Measurements from ENCODE around the gene LATS1. TPM values are rescaled to one million over a fixed set of nuclear protein-coding genes. Genes with fewer than 3 reads are reported as not detected.

LATS1 gene
- total RNA-seq, 1 donor from 2014 or later = 5.5 TPM

DNA sequence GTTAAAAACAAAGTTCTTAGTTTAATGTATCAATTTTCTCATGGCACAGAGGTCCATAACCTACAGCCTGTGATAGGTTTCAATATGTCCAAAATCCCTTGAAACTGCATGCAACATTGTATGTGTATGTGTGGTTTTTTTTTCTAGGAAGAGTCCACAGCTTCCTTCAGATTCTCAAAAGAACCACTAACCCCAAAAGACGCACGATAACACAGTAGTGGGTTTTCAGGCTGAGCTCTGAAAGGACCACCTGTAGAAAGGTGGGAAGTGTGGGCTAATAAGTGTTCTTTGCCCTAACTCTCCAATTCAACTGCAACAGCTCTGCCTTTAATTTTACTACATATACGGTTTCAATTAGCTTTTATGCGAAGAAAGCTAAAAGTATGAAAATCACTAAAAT, 57.9 kb downstream of the LATS1 start:
- no peak for DNase-seq (ENCODE audit: low read depth in 2 of 2)

DNA sequence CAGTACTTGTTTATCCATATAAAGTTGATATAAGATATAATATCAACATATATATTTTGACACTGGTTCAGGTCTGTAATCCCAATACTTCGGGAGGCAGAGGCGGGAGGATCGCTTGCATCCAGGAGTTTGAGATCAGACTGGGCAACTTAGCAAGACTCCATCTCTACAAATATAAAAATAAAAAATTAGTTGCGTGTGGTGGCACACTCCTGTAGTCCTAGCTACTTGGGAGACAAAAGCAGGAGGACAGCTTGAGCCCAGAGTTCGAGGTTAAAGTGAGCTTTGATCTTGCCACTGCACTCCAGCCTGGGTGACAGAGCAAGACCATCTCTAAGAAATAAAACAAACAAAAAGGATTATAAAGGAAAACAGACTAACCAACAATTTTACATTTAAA, 60.5 kb downstream of the LATS1 start:
- DNase-seq (ENCODE audit: low read depth in 2 of 2) = no peak

DNA sequence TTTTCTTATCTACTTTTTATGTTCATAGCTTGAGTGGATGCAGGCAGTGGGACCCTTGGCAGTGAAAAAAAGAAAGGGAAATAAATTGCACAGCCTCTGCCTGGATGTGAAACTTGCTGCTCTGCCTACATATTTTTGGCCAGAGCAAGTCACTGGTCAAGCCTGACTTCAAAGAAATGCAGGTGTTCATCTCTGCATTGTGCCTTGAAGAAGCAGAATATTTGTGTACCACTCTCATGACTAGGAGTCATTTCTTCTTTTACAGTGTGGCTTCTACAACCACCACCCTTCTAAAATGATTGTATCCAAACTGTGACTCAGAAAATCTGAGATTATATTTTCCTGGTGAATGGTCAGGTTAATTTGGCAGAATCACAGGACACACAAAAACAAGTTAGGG, 66.8 kb downstream of the LATS1 start:
- DNase-seq (ENCODE audit: low read depth in 2 of 2) = no peak

DNA sequence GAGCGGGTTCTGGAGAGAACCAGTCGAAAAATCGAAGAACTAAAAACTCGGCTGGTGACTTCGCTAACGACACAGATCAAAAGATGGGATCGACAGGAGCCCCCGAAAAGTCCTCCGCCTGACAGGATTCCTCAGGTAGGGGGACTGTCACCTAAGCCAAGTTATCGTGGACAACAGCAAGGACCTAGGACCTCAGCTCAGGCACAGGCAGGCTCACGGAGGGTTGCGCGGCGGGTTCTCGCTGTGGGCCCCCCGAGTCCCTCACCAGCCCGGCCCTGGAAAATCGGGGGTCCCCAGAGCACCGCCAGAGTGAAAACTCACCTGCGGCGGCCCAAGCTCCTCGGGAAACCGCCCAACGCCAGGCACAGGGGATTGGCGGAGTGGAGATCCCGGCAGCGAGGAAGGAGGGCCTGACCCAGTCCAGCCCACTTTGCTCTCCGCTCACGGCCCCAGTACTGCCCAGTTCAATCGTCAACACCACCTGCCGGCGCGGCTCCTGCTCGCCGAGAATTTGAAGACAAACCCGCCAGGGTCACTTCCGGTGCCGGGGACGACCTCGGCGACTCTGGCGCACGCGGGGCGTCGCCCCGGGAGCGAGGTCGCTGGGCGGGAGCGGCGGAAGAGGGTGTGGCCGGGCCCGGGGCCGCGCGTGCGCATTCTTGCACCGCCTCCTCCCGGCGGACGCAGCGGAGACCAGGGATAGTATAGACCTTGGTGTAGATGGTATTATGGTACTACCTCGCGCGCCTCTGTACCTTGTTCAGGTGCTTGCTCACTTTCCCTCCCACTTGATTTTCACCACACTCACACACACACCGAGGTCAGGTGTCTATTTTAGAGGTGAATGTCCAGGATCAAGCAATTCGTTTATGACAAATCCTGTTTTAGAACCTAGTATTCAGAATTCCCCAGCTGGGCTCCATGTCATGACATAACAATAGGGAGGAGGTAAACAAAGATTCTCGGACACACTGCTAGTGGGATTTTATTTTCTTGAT, 69.5 kb downstream of the LATS1 start, which contains the start of gene KATNA1:
Gene KATNA1 (minus strand): TSS at position 567 of the 998 bp plus-strand sequence. CDS start 10,167 bp downstream, outside the sequence.
- peak; percentile 56 to 78 for DNase-seq (ENCODE audit: low read depth in 2 of 2)

DNA sequence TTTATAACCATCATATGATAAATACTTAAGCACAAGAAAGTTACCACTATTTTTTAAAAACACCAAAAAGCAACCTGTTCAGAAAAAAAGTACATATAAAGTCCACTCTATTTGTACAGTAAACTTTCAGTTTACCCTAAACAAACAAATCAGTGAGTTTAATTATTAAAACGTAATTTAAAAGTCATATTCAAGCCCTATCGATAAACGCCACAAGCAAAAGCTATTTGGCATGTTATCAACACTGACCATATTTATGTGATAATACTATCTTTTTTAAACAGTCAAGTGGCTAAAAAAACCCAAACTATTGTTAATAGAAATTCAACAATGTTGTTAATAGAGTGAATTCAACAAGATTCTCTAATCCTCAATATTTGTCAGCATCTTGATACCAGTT, 71.3 kb downstream of the LATS1 start:
- no peak for DNase-seq (ENCODE audit: low read depth in 2 of 2)

DNA sequence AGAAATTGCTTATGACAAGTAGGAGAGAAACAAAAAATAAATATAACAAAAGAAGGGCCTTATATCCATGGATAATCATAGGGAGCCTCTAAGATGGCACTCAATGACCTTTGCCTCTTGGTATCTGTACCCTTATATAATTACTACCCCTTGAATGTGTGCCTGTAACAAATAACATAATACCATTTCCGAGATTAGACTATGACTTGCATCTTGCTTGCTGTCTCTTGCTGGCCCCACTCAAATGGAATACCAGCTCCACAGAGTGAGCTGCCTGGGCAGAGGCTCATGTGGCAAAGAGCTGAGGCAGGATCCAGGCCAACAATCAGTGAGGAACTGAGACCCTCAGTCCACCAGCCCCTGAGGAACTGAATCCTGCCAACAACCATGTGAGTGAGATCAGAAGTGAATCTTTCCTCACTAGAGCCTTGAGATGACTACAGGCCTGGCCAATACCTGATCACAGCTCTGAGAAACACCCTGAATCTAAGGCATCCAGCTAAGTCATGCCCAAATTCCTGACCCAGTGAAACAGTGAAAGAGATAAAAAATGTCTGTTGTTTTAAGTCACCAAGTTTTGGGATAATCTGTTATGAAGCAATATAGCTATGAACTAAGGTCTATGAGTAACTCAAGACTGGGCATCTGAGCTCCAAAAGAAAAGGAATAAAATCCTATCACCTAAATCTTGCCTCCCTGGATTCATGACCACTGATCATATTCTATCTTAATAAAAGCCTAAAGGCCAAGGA, 74.9 kb downstream of the LATS1 start:
- DNase-seq (ENCODE audit: low read depth in 2 of 2) = no peak

DNA sequence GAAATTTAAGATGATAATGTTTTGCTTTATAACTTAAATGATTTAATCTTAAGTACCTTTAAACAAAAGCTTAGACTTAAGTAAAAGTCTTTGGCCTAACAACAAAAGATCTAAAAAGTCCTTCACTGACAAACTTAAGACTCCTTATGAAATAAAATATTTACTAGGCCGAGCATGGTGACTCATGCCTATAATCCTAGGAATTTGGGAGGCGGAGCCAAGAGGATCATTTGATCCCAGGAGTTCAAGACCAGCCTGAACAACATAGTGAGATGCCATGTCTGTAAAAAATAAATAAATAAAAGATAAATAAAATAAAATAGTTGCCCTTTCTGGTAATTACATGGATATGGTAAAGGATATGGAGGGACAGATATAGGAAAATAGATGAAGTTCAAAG, 81.8 kb downstream of the LATS1 start:
- no peak for DNase-seq (ENCODE audit: low read depth in 2 of 2)

DNA sequence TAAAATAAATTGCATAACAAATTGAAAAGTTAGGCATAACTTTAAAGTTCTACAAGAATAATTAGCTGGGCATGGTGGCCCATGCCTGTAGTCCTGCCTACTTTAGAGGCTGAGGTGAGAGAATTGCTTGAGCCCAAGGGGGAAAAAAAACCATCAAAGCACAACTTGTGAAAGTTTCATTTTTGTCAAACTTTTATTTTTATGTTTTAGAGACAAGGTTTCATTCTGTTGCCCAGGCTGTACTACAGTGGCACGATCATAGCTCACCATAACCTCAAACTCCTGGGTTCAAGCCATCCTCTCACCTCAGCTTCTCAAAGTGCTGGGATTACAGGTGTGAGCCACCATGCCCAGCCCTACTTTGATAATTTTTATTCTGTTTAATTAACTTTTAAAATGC, 83.6 kb downstream of the LATS1 start:
- DNase-seq (ENCODE audit: low read depth in 2 of 2) = no peak

DNA sequence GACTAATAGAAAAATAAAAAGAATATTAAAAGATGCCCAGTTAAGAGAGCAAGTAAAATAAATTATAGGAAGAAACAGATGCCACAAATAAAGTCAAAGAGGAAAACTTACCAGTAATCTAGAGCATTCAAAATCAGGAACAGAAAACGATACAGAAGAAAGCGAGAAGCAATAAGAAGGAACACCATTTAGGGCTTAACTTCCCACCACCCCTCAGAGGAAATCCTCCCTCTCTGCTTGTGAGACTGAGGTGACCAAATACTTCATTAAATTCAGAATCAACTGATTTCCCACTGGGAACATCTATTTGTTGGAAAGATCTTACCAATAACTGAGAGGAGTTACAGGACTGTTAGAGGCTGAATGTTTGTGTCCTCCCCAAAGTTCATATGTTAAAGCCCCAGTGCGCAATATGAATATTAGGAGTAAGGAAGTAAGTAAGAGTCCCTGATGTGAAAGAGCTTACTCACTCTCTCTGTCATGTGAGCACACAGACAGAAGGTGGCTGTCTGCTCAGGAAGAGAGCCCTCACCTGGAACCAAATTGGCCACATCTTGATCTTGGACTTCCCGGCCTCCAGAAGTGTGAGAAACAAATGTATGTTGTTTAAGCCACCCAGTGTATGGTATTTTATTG, 88.9 kb downstream of the LATS1 start:
- no peak for DNase-seq (ENCODE audit: low read depth in 2 of 2)

DNA sequence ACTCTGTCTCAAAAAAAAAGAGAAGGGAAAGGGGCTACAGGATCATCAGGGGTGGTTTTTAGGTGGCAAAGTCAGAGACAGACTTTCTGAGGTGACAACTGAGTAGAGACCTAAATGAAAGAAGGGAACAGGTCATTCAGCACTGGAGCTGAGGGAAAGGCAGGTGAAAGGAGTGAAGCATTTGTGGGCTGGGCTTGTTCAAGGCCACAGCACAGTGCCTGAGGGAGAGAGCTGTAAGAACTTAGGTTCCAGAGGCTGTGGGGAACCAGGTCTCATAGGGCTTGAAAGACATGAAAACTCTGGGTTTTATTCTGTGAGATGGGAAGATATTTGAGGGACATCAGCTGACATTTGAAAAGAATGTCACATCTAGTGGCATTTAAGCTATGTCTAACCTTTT, 90.2 kb downstream of the LATS1 start:
- no peak for DNase-seq (ENCODE audit: low read depth in 2 of 2)

DNA sequence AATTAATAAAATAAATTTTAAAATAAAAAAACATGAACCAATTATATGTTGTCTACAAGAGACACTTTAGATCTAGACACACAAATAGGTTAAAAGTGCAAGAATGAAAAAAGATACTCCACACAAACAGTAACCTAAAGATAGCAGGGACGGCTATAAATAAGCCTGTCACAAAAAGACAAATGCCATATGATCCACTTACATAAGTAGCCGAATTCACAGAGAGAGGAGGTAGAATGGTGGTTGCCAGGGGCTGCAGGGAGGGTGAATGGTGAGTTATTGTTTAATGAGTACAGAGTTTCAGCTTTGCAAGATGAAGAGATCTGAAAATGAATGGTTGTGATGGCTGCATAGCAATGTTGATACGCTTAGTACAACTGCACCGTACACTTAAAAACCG, 102.1 kb downstream of the LATS1 start:
- DNase-seq (ENCODE audit: low read depth in 2 of 2) = no peak

DNA sequence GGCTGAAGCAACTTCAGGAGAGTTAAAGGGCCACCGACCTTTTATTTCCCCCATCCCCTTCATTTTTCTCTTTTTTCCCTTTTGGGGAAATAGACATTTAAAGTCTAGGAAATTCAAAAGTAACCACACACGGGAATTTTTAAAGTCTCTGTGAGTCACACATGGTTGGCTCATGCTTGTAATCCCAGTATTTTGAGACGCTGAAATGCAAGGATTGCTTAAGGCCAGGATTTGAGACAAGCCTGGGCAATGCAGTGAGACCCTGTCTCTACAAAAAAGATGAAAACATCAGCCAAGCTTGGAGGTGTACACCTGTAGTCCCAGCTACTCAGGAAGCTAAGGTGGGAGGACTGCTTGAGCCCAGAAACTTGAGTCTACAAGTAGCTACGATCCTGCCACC, 103.6 kb downstream of the LATS1 start:
- no peak for DNase-seq (ENCODE audit: low read depth in 2 of 2)

DNA sequence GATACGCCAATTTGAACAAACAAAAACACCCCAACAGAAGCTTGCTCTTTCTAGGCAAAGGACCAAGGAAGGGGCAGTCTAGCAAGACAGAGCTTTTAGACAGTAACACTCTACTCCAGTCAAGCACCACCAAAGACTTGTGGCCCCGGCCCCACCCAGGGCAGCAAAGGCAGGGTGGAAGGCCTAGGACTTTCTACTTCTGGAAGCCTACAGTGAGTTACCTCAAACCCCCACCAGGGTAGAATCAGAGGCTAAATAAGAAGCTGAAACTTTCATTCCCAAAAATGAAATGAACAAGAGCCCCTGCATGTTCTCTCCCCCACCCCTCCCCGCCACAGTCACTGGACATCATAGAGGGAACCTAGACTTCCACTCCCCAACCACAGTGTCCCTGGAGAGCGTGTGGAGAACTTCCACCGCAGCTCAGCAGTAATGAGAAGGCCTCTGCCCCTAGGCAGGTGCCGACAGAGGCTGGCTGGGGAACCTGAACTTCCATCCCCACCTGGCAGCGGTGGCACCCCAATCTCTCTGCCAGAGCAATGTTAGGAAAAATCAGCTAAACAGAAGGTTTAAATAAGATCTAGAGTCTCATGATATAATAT, 109.4 kb downstream of the LATS1 start:
- no peak for DNase-seq (ENCODE audit: low read depth in 2 of 2)

Other genes starting within 250 kb of the LATS1 start
- under 0.01 TPM in 2 replicates for gene ZC3H12D, start 233.1 kb downstream of the LATS1 start, total RNA-seq
- 18.6 and 18.9 TPM in 2 replicates for gene PPIL4, start 172.1 kb downstream of the LATS1 start, total RNA-seq
- gene GINM1, start 151.7 kb downstream of the LATS1 start, total RNA-seq = 35.8 and 39.1 TPM in 2 replicates
- 13.9 and 16.7 TPM in 2 replicates for gene KATNA1, start 69.4 kb downstream of the LATS1 start, total RNA-seq
- 26.8 and 30.4 TPM in 2 replicates for gene NUP43, start 28.4 kb upstream of the LATS1 start, total RNA-seq
- 102 and 103 TPM in 2 replicates for gene PCMT1, start 31.6 kb upstream of the LATS1 start, total RNA-seq
- 5.9 and 7.1 TPM in 2 replicates for gene LRP11, start 146.3 kb upstream of the LATS1 start, total RNA-seq
- gene RAET1E, start 180.0 kb upstream of the LATS1 start, total RNA-seq = 0.13 TPM in 1 of 2 replicates, not detected in the other
- under 0.01 and 0.13 TPM in 2 replicates for gene RAET1G, start 205.0 kb upstream of the LATS1 start, total RNA-seq
- gene ULBP2, start 223.9 kb upstream of the LATS1 start, total RNA-seq = 1.0 and 1.4 TPM in 2 replicates
- under 0.01 TPM in 2 replicates for gene ULBP1, start 245.8 kb upstream of the LATS1 start, total RNA-seq